GM12891 (cell line): ENCODE measurements around the gene NCKAP5.

ENCODE experiments used
- POLR2A ChIP-seq: IDR thresholded peaks from 2 replicates; pipeline ENCODE4 v1.6.1; 2011; ENCODE audit warnings: low read depth, low read length, control low read depth
- POLR2AphosphoS5 ChIP-seq: IDR thresholded peaks from 2 replicates; pipeline ENCODE4 v1.6.1; 2011; ENCODE audit warnings: low read depth, low read length, control low read depth
- SPI1 ChIP-seq: IDR thresholded peaks from 2 replicates; pipeline ENCODE4 v1.6.1; 2011; ENCODE audit warnings: low read depth, low read length, control low read depth
- TAF1 ChIP-seq: IDR thresholded peaks from 2 replicates; pipeline ENCODE4 v1.6.1; 2011; ENCODE audit warnings: low read depth, low read length, control low read depth

DNA sequence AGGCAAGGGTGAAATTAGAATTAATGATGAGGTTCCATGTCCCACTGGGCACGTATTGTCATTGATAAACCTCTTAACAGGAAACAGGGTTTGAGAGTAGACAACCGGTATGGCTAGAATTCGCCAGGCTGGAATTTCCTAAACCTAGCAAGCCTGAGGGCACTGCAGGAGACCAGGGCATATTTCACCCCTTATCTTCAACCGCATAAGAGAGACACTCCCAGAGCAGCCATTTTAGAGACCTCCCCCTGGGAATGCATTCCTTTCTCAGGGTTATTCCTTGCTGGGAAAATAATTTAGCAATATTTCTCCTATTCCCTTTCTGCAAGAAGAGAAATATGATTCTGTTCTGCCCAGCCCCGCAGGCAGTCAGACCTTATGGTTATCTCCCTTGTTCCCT lies 563.6 kb downstream of the NCKAP5 start:
- TF ChIP-seq POLR2A (no peak), POLR2AphosphoS5 (no peak), SPI1 (no peak), TAF1 (no peak)
